HepG2 (cell line): ENCODE results near the gene ODC1. TPM values are rescaled to one million over a fixed set of nuclear protein-coding genes. Genes with fewer than 3 reads are reported as not detected.

Experiments
- ATAC-seq: fragments of 200-7000 bp; cut with Tn5 transposase; 3 replicates; pipeline ENCODE4 v1.9.1; 2020; ENCODE audit warnings: mild to moderate bottlenecking, moderate library complexity
- BruUV-seq: library from RNA; stranded (reverse); fragments of 400-500 nt; replicated peaks from 2 replicates; lab custom pipeline; 2021; lab: Mats Ljungman, UMichigan
- CTCF ChIA-PET: fragments of 300-600 bp; formaldehyde crosslinking; extraction: SDS; loops from one replicate; lab custom pipeline; 2021; ENCODE audit warnings: low total read pairs, inconsistent platforms, low intra/inter-chr PET ratio; lab: Yijun Ruan, JAX
- POLR2A ChIA-PET: fragments of 350-600 bp; sonication (Branson Sonifier 250); formaldehyde crosslinking; loops from one replicate; lab custom pipeline; 2020; ENCODE audit warnings: antibody characterized with exemption, inconsistent platforms; lab: Yijun Ruan, JAX
- DNase-seq: peaks from one replicate; pipeline ENCODE4 v3.0.0-alpha.2; 2015; ENCODE audit warnings: low spot score
- FAIRE-seq: peaks from 3 replicates; lab custom pipeline; 2011; peaks lifted over from hg19 to GRCh38; lab: Jason Lieb, UNC
- H2AFZ ChIP-seq: one replicate; pipeline ENCODE4 v1.6.1; 2011; ENCODE audit warnings: low read length, inconsistent platforms
- H3K27ac ChIP-seq: fragments of 300-600 bp; 3 replicates; pipeline ENCODE4 v1.8.0; 2011; ENCODE audit warnings: mixed run types, mild to moderate bottlenecking, mixed read lengths, low read length, inconsistent platforms; ENCODE audit not compliant: insufficient read depth; ENCODE audit errors: extremely low read length
- H3K27me3 ChIP-seq, 2 experiments: fragments of 200-600 bp in 1 of 2; 2 replicates in 1 of 2; 3 replicates in 1 of 2; pipeline versions ENCODE4 v1.6.0 to v1.8.0; 2011; ENCODE audit warnings: low read length in 2 of 2, mild to moderate bottlenecking in 2 of 2, moderate library complexity in 2 of 2, inconsistent platforms in 1 of 2; ENCODE audit not compliant: insufficient read depth in 2 of 2, control insufficient read depth in 1 of 2
- H3K36me3 ChIP-seq, 2 experiments: fragments of 200-600 bp in 1 of 2; replicated peaks in 1 of 2; 2 replicates in 1 of 2; 3 replicates in 1 of 2; pipeline versions ENCODE4 v1.5.1 to v1.8.0; 2011; ENCODE audit warnings: low read length in 2 of 2, inconsistent platforms in 1 of 2; ENCODE audit not compliant: insufficient read depth in 2 of 2, control insufficient read depth in 1 of 2
- H3K4me1 ChIP-seq: 2 replicates; pipeline ENCODE4 v1.5.1; 2012; ENCODE audit warnings: low read length, inconsistent platforms; ENCODE audit not compliant: insufficient read depth
- H3K4me2 ChIP-seq: 2 replicates; pipeline ENCODE4 v1.6.0; 2011; ENCODE audit warnings: low read depth, low read length, inconsistent platforms
- H3K4me3 ChIP-seq, 3 experiments: fragments of 200-600 bp in 1 of 3; sonication (generic), shearing (Covaris generic) in 1 of 3; replicated peaks in 1 of 3; 2 replicates each; pipeline ENCODE4 v1.5.1; 2011 to 2016; ENCODE audit warnings: low read length in 3 of 3, inconsistent platforms in 2 of 3, low read depth in 2 of 3, mild to moderate bottlenecking in 2 of 3, control low read depth in 1 of 3, mixed read lengths in 1 of 3; ENCODE audit not compliant: insufficient read depth in 1 of 3
- H3K79me2 ChIP-seq: one replicate; pipeline ENCODE4 v1.6.1; 2011; ENCODE audit warnings: low read length, inconsistent platforms; ENCODE audit not compliant: insufficient read depth
- H3K9ac ChIP-seq: 2 replicates; pipeline ENCODE4 v1.6.0; 2011; ENCODE audit warnings: mild to moderate bottlenecking, low read depth, low read length, inconsistent platforms; ENCODE audit not compliant: insufficient read depth
- H3K9me3 ChIP-seq: 2 replicates; pipeline ENCODE4 v1.5.1; 2012; ENCODE audit warnings: mild to moderate bottlenecking, low read length
- H4K20me1 ChIP-seq: 2 replicates; pipeline ENCODE4 v1.6.0; 2011; ENCODE audit warnings: inconsistent platforms, mild to moderate bottlenecking, low read length, moderate library complexity; ENCODE audit not compliant: insufficient read depth
- AGO2 ChIP-seq: fragments of 200-400 bp; formaldehyde crosslinking; optimal IDR thresholded peaks from 2 replicates; pipeline ENCODE3; 2017; ENCODE audit warnings: mild to moderate bottlenecking, low read depth, low read length, moderate library complexity
- ATF1 ChIP-seq: IDR thresholded peaks from 2 replicates; pipeline ENCODE4 v1.6.1; 2016; ENCODE audit warnings: mild to moderate bottlenecking, control low read depth
- CSRNP1 ChIP-seq: sonication (generic); formaldehyde crosslinking; IDR thresholded peaks from 2 replicates; pipeline ENCODE4 v1.8.1; 2023; ENCODE audit warnings: mild to moderate bottlenecking, missing genetic modification reagents
- HOMEZ ChIP-seq: IDR thresholded peaks from 2 replicates; pipeline ENCODE4 v1.6.1; 2016; ENCODE audit warnings: low read depth
- NFATC3 ChIP-seq: sonication (generic); formaldehyde crosslinking; IDR thresholded peaks from 2 replicates; pipeline ENCODE4 v1.5.1; 2020; ENCODE audit warnings: mild to moderate bottlenecking, missing genetic modification reagents
- NPAS2 ChIP-seq: sonication (generic); formaldehyde crosslinking; IDR thresholded peaks from 2 replicates; pipeline ENCODE4 v1.8.0; 2022; ENCODE audit warnings: mild to moderate bottlenecking, missing genetic modification reagents, borderline replicate concordance
- ZMYM3 ChIP-seq: sonication (generic); formaldehyde crosslinking; IDR thresholded peaks from 2 replicates; pipeline ENCODE4 v1.5.1; 2020; ENCODE audit warnings: mild to moderate bottlenecking, missing genetic modification reagents
- ZNF101 ChIP-seq: sonication (generic); formaldehyde crosslinking; IDR thresholded peaks from 2 replicates; pipeline ENCODE4 v1.4.0; 2020; ENCODE audit warnings: mild to moderate bottlenecking, low read depth, missing genetic modification reagents, borderline replicate concordance
- ZNF768 ChIP-seq: sonication (generic); formaldehyde crosslinking; IDR thresholded peaks from 2 replicates; pipeline ENCODE4 v1.4.0; 2020; ENCODE audit warnings: missing genetic modification reagents
- WGBS: methylation state at CpG from one replicate; pipeline ENCODE4 v1.1.6; 2017; ENCODE audit warnings: low lambda C conversion rate; 5-methylcytosine and 5-hydroxymethylcytosine counted together
- in situ Hi-C: cut with HindIII; loops from 2 replicates; pipeline ENCODE4 v1.10.0; 2017; ENCODE audit warnings: low pct_unique_long_range_greater_than_20kb; ENCODE audit not compliant: extremely low pct_ligation_motif_present
- intact Hi-C: fragments of 100-400 bp; cut with micrococcal nuclease; formaldehyde crosslinking; loops from one replicate; pipeline ENCODE4 v1.10.0; 2022; ENCODE audit not compliant: unreplicated experiment
- polyA plus RNA-seq, 8 experiments: library from polyadenylated mRNA; depleted of rRNA in 3 of 8; stranded (reverse) in 7 of 8; unstranded in 1 of 8; fragments of >200 nt; fragmentation: Illumina TruSeq in 4 of 8; extraction: Trizol in 4 of 8; gene quantifications; 2 replicates each; pipeline versions ENCODE4 v1.2.1 to v1.2.3, GENCODE V29; 2011 to 2016; ENCODE audit warnings: low read depth in 4 of 8, missing spikeins in 1 of 8, mixed read lengths in 1 of 8; ENCODE audit not compliant: insufficient read depth in 1 of 8
- total RNA-seq, 5 experiments: library from RNA; depleted of rRNA; stranded (reverse); fragments of >200 nt; fragmentation: Illumina TruSeq; extraction: Trizol; gene quantifications; 2 replicates each; pipeline ENCODE4 v1.2.3, GENCODE V29; 2016; ENCODE audit warnings: low read depth in 1 of 5

ODC1 gene
- total and polyA plus RNA-seq, 2 of the 13 experiments (the other 11 are each of a cell fraction or from before 2014, with no cell fraction given) = 142 to 371 TPM

- no peak for ATAC-seq
- H4K20me1 ChIP-seq = no peaks in the 10 kb centered on the region
- BruUV-seq = no TSS peak
- DNase-seq = no peak
- ChIA-PET POLR2A (no interaction called here), CTCF (no interaction called here)
- no peak overlapping the region for H2AFZ ChIP-seq
- TF ChIP-seq ATF1 (CRISPR knock-in tag) (no peak), ZMYM3 (CRISPR knock-in tag) (no peak), HOMEZ (CRISPR knock-in tag) (no peak), ZNF768 (no peak), NPAS2 (CRISPR knock-in tag) (no peak)
- H3K4me1 ChIP-seq = no peaks in the 10 kb centered on the region
- peaks cover 0 to 23% of the 10 kb centered on the region in 2 experiments; a peak in 3 of 5 replicates for H3K36me3 ChIP-seq
- H3K27ac ChIP-seq = no peak overlapping the region
- H3K4me2 ChIP-seq = no peak overlapping the region
- H3K27me3 ChIP-seq = no peaks in the 10 kb centered on the region
- no peaks in the 10 kb centered on the region for H3K79me2 ChIP-seq
- intact Hi-C loops (no loop called here), in situ Hi-C loops (no loop called here)
- FAIRE-seq = no peak
- H3K9me3 ChIP-seq = no peaks in the 10 kb centered on the region
- no peak overlapping the region for H3K9ac ChIP-seq
- 94% methylated on average over 6 of the region's 6 CpGs for WGBS
- H3K4me3 ChIP-seq = no peak overlapping the region
These were observed 30.4 kb downstream of the ODC1 start for GRCh38 chr2:10417551-10418335.

GRCh38 chr2:10415640-10416039 lies 32.5 kb downstream of the ODC1 start:
- H3K4me3 ChIP-seq = no peak overlapping the region
- no peaks in the 10 kb centered on the region for H3K27me3 ChIP-seq
- H3K79me2 ChIP-seq = no peaks in the 10 kb centered on the region
- peaks cover 0 to 15% of the 10 kb centered on the region in 2 experiments; a peak in 4 of 5 replicates for H3K36me3 ChIP-seq
- H3K27ac ChIP-seq = no peak overlapping the region
- FAIRE-seq (no peak), ATAC-seq (no peak), DNase-seq (no peak)
- H3K9me3 ChIP-seq = no peaks in the 10 kb centered on the region
- 88% methylated on average over 12 of the region's 12 CpGs for WGBS
- ChIA-PET CTCF (no interaction called here), POLR2A (no interaction called here)
- H3K4me1 ChIP-seq = no peaks in the 10 kb centered on the region
- no peak overlapping the region for H3K9ac ChIP-seq
- H2AFZ ChIP-seq = no peak overlapping the region
- no TSS peak for BruUV-seq
- no peak overlapping the region for H3K4me2 ChIP-seq
- in situ Hi-C loops (no loop called here), intact Hi-C loops (no loop called here)
- H4K20me1 ChIP-seq = no peaks in the 10 kb centered on the region
- TF ChIP-seq ZNF101 (CRISPR knock-in tag) = no peak
- no peak for TF ChIP-seq CSRNP1 (CRISPR knock-in tag)
- no peak for TF ChIP-seq NFATC3
- peak; percentile 37 for TF ChIP-seq AGO2
